Endothelial cell of umbilical vein (primary cell): ENCODE measurements around the gene GTPBP2. TPM values are rescaled to one million over a fixed set of nuclear protein-coding genes. Genes with fewer than 3 reads are reported as not detected.

Source experiments
- BruUV-seq: library from RNA; stranded (reverse); fragments of 400-500 nt; replicated peaks from 2 replicates; lab custom pipeline; 2021; lab: Mats Ljungman, UMichigan
- CTCF ChIA-PET: fragments of 300-600, 350-600 bp; sonication (Branson Sonifier 250); formaldehyde crosslinking; loops from one replicate; lab custom pipeline; 2021; ENCODE audit warnings: antibody characterized with exemption, inconsistent platforms; lab: Charles Lee
- POLR2A ChIA-PET: fragments of 300-600, 350-600 bp; sonication (Branson Sonifier 250); formaldehyde crosslinking; loops from one replicate; lab custom pipeline; 2021; ENCODE audit warnings: antibody characterized with exemption, inconsistent platforms; lab: Charles Lee
- DNase-seq: peaks from one replicate; pipeline ENCODE4 v3.0.0-alpha.2; 2011; ENCODE audit warnings: low read depth, low spot score
- FAIRE-seq: peaks from 2 replicates; lab custom pipeline; 2011; peaks lifted over from hg19 to GRCh38; lab: Jason Lieb, UNC
- H2AFZ ChIP-seq: 2 replicates; pipeline ENCODE4 v1.6.0; 2012; ENCODE audit warnings: low read depth, low read length, control low read depth, inconsistent platforms
- H3K27ac ChIP-seq: 2 replicates; pipeline ENCODE4 v1.5.1; 2011; ENCODE audit warnings: low read depth, mild to moderate bottlenecking, control low read depth, low read length, moderate library complexity; ENCODE audit not compliant: insufficient read depth
- H3K27me3 ChIP-seq, 2 experiments: 2 replicates each; pipeline versions ENCODE4 v1.6.0 to v1.6.1; 2011; ENCODE audit warnings: low read length in 2 of 2, mixed read lengths in 1 of 2; ENCODE audit not compliant: control insufficient read depth in 2 of 2, insufficient read depth in 2 of 2
- H3K36me3 ChIP-seq, 2 experiments: 2 replicates in 1 of 2; 3 replicates in 1 of 2; pipeline ENCODE4 v1.5.1; 2011; ENCODE audit warnings: low read length in 2 of 2, mild to moderate bottlenecking in 1 of 2, moderate library complexity in 1 of 2; ENCODE audit not compliant: control insufficient read depth in 2 of 2, insufficient read depth in 2 of 2; ENCODE audit errors: extremely low read depth in 1 of 2
- H3K4me1 ChIP-seq: 3 replicates; pipeline ENCODE4 v1.5.1; 2011; ENCODE audit warnings: mild to moderate bottlenecking, low read length; ENCODE audit not compliant: control insufficient read depth, insufficient read depth; ENCODE audit errors: extremely low read depth
- H3K4me2 ChIP-seq: 2 replicates; pipeline ENCODE4 v1.6.1; 2011; ENCODE audit warnings: low read length, control low read depth, mixed read lengths; ENCODE audit not compliant: insufficient read depth
- H3K4me3 ChIP-seq, 3 experiments: fragments of 200-600 bp in 1 of 3; sonication (generic), shearing (Covaris generic) in 1 of 3; replicated peaks in 1 of 3; 2 replicates each; pipeline ENCODE4 v1.5.1; 2011 to 2016; ENCODE audit warnings: control low read depth in 3 of 3, low read length in 3 of 3, mild to moderate bottlenecking in 2 of 3, inconsistent platforms in 1 of 3, low read depth in 1 of 3, moderate library complexity in 1 of 3; ENCODE audit not compliant: insufficient read depth in 1 of 3
- H3K79me2 ChIP-seq: 2 replicates; pipeline ENCODE4 v1.6.0; 2012; ENCODE audit warnings: low read length, inconsistent platforms; ENCODE audit not compliant: control insufficient read depth, insufficient read depth
- H3K9ac ChIP-seq: replicated peaks from 2 replicates; pipeline ENCODE3; 2011; ENCODE audit warnings: low read length, control low read depth; ENCODE audit not compliant: insufficient read depth; ENCODE audit errors: extremely low read depth
- H3K9me1 ChIP-seq: replicated peaks from 3 replicates; pipeline ENCODE4 v1.6.0; 2011; ENCODE audit warnings: mild to moderate bottlenecking, low read length; ENCODE audit not compliant: control insufficient read depth, insufficient read depth; ENCODE audit errors: extremely low read depth
- H3K9me3 ChIP-seq: replicated peaks from 2 replicates; pipeline ENCODE4 v1.5.1; 2012; ENCODE audit warnings: low read length, inconsistent platforms; ENCODE audit not compliant: control insufficient read depth, insufficient read depth
- H4K20me1 ChIP-seq: replicated peaks from 2 replicates; pipeline ENCODE3; 2011; ENCODE audit warnings: mild to moderate bottlenecking, low read length; ENCODE audit not compliant: control insufficient read depth, insufficient read depth; ENCODE audit errors: extremely low read depth
- CTCF ChIP-seq, 2 donors: IDR thresholded peaks; 1 replicate in 1 of 2; 2 replicates in 1 of 2; pipeline ENCODE4 v1.5.1; 2011; ENCODE audit warnings: low read length in 2 of 2, mild to moderate bottlenecking in 2 of 2, moderate library complexity in 2 of 2, control low read depth in 1 of 2, inconsistent platforms in 1 of 2, low read depth in 1 of 2; ENCODE audit not compliant: insufficient read depth in 1 of 2; ENCODE audit errors: extremely low read depth in 1 of 2
- EZH2 ChIP-seq: IDR thresholded peaks from 2 replicates; pipeline ENCODE4 v1.6.1; 2012; ENCODE audit warnings: borderline replicate concordance, low read depth, mild to moderate bottlenecking, moderate library complexity, low read length, inconsistent platforms; ENCODE audit not compliant: severe bottlenecking
- FOS ChIP-seq: IDR thresholded peaks from 2 replicates; pipeline ENCODE4 v1.6.1; 2011; ENCODE audit warnings: mild to moderate bottlenecking, low read length, moderate library complexity, borderline replicate concordance; ENCODE audit not compliant: insufficient read depth
- GATA2 ChIP-seq: IDR thresholded peaks from 2 replicates; pipeline ENCODE4 v1.7.0; 2011; ENCODE audit warnings: low read depth, mild to moderate bottlenecking, moderate library complexity, mixed read lengths, low read length; ENCODE audit not compliant: insufficient read length, insufficient read depth
- JUN ChIP-seq: IDR thresholded peaks from 2 replicates; pipeline ENCODE4 v1.6.1; 2011; ENCODE audit warnings: borderline replicate concordance, low read depth; ENCODE audit not compliant: insufficient read length, insufficient read depth
- MAX ChIP-seq: IDR thresholded peaks from 2 replicates; pipeline ENCODE4 v1.6.1; 2011; ENCODE audit not compliant: insufficient read depth, insufficient read length
- MYC ChIP-seq: IDR thresholded peaks from one replicate; pipeline ENCODE4 v1.6.1; 2011; ENCODE audit warnings: mild to moderate bottlenecking, low read depth, low read length
- POLR2A ChIP-seq: IDR thresholded peaks from 2 replicates; pipeline ENCODE4 v1.6.1; 2012; ENCODE audit warnings: low read depth, mild to moderate bottlenecking, control low read depth, low read length
- POLR2AphosphoS5 ChIP-seq: IDR thresholded peaks from 2 replicates; pipeline ENCODE4 v1.6.1; 2012; ENCODE audit warnings: low read depth, mild to moderate bottlenecking, control low read depth, low read length, moderate library complexity; ENCODE audit not compliant: insufficient read depth
- dilution Hi-C: fragments of 300-500 bp; cut with MboI; formaldehyde crosslinking; loops from one replicate; pipeline ENCODE4 v1.15.0; 2019; ENCODE audit warnings: low sequenced_read_pairs; ENCODE audit not compliant: extremely low pct_ligation_motif_present
- intact Hi-C: fragments of 100-400 bp; cut with micrococcal nuclease; formaldehyde crosslinking; loops from one replicate; pipeline ENCODE4 v1.10.0; 2022
- polyA plus RNA-seq, 4 experiments: library from polyadenylated mRNA; depleted of rRNA in 3 of 4; stranded (reverse) in 3 of 4; unstranded in 1 of 4; fragments of >200 nt; gene quantifications; 2 replicates each; pipeline versions ENCODE4 v1.2.1 to v1.2.3, GENCODE V29; 2011 to 2012; ENCODE audit warnings: missing spikeins in 1 of 4
- total RNA-seq: library from RNA; stranded (reverse); gene quantifications from 2 replicates; pipeline ENCODE4 v1.2.3, GENCODE V29; 2021

GTPBP2 gene
- total and polyA plus RNA-seq, 2 donors (not counting 3 experiments of a cell fraction or from before 2014, with no cell fraction given) = 87.1 to 112 TPM

- no peaks in the 10 kb centered on the region for H3K9me3 ChIP-seq
- H3K36me3 ChIP-seq = peaks cover 4 to 10% of the 10 kb centered on the region in 2 experiments
- POLR2A ChIA-PET = no interaction called here
- TF ChIP-seq EZH2 (no peak), JUN (no peak), MAX (no peak), GATA2 (no peak), POLR2AphosphoS5 (no peak), FOS (no peak), MYC (no peak), POLR2A (no peak), CTCF (IDR thresholded peaks at IDR 0.05; ENCODE audit: extremely low read depth in 1 of 2, insufficient read depth in 1 of 2, low read depth in 1 of 2, low read length in 2 of 2) (no peak)
- H4K20me1 ChIP-seq = no peaks in the 10 kb centered on the region
- no TSS peak for BruUV-seq
- no peak overlapping the region for H3K27ac ChIP-seq
- no peaks in the 10 kb centered on the region for H3K9me1 ChIP-seq
- DNase-seq (no peak), FAIRE-seq (no peak)
- H3K79me2 ChIP-seq = peaks cover 36% of the 10 kb centered on the region
- H3K4me2 ChIP-seq = no peak overlapping the region
- intact Hi-C loops = no loop called here
- dilution Hi-C loops = no loop called here
- H3K27me3 ChIP-seq = no peaks in the 10 kb centered on the region
- H2AFZ ChIP-seq = no peak overlapping the region
- H3K9ac ChIP-seq = no peak overlapping the region
- peaks cover 6% of the 10 kb centered on the region for H3K4me1 ChIP-seq
- H3K4me3 ChIP-seq = no peak overlapping the region
- CTCF ChIA-PET = no interaction called here
Measured at GRCh38 chr6:43572015-43572414, 57.0 kb downstream of the GTPBP2 start.
